ENCODE data around the gene KCP.

The KCP gene

GRCh38 chr7:128932862-128933179, 22.3 kb upstream of the KCP start:
- DNase-seq, result no peak
- in situ Hi-C loops (cut with HindIII; ENCODE audit: low pct_ligation_motif_present, low sequenced_read_pairs), result no loop called here
- no peak overlapping the region for H3K4me3 ChIP-seq (ENCODE audit: low read depth, low read length)
- TF ChIP-seq, protein P1, sequence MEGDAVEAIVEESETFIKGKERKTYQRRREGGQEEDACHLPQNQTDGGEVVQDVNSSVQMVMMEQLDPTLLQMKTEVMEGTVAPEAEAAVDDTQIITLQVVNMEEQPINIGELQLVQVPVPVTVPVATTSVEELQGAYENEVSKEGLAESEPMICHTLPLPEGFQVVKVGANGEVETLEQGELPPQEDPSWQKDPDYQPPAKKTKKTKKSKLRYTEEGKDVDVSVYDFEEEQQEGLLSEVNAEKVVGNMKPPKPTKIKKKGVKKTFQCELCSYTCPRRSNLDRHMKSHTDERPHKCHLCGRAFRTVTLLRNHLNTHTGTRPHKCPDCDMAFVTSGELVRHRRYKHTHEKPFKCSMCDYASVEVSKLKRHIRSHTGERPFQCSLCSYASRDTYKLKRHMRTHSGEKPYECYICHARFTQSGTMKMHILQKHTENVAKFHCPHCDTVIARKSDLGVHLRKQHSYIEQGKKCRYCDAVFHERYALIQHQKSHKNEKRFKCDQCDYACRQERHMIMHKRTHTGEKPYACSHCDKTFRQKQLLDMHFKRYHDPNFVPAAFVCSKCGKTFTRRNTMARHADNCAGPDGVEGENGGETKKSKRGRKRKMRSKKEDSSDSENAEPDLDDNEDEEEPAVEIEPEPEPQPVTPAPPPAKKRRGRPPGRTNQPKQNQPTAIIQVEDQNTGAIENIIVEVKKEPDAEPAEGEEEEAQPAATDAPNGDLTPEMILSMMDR (IDR thresholded peaks at IDR 0.05; ENCODE audit: low read depth, low read length, missing control alignments), result no peak
- H3K27me3 ChIP-seq (replicated peaks), result peaks cover 15% of the 10 kb centered on the region
- H3K36me3 ChIP-seq (replicated peaks), result no peaks in the 10 kb centered on the region
- no peak overlapping the region for H3K27ac ChIP-seq

- TF ChIP-seq, protein P1 (IDR thresholded peaks at IDR 0.05; ENCODE audit: low read depth, low read length, missing control alignments), result no peak
- Histone ChIP-seq H3K27ac (no peak overlapping the region), H3K27me3 (replicated peaks) (peaks cover 9% of the 10 kb centered on the region), H3K36me3 (replicated peaks) (no peaks in the 10 kb centered on the region), H3K4me3 (ENCODE audit: low read depth, low read length) (no peak overlapping the region)
- DNase-seq, result no peak
- in situ Hi-C loops (cut with HindIII; ENCODE audit: low pct_ligation_motif_present, low sequenced_read_pairs), result no loop called here
Observed at GRCh38 chr7:128931965-128932861, 21.7 kb upstream of the KCP start.

- Histone ChIP-seq H3K27ac (no peak overlapping the region), H3K36me3 (replicated peaks) (no peaks in the 10 kb centered on the region), H3K27me3 (replicated peaks) (peaks cover under 1% of the 10 kb centered on the region), H3K4me3 (ENCODE audit: low read depth, low read length) (no peak overlapping the region)
- no peak for DNase-seq
- in situ Hi-C loops (cut with HindIII; ENCODE audit: low pct_ligation_motif_present, low sequenced_read_pairs), result no loop called here
- TF ChIP-seq, protein P1 (IDR thresholded peaks at IDR 0.05; ENCODE audit: low read depth, low read length, missing control alignments), result no peak
Observed at GRCh38 chr7:128931190-128931798, 20.8 kb upstream of the KCP start.

- peaks cover 3% of the 10 kb centered on the region for H3K27me3 ChIP-seq (replicated peaks)
- TF ChIP-seq, protein P1 (IDR thresholded peaks at IDR 0.05; ENCODE audit: low read depth, low read length, missing control alignments), result no peak
- no peaks in the 10 kb centered on the region for H3K36me3 ChIP-seq (replicated peaks)
- no peak for DNase-seq
- no peak overlapping the region for H3K4me3 ChIP-seq (ENCODE audit: low read depth, low read length)
- no peak overlapping the region for H3K27ac ChIP-seq
- in situ Hi-C loops (cut with HindIII; ENCODE audit: low pct_ligation_motif_present, low sequenced_read_pairs), result no loop called here
Observed at GRCh38 chr7:128928882-128929788, 18.6 kb upstream of the KCP start.

DNA sequence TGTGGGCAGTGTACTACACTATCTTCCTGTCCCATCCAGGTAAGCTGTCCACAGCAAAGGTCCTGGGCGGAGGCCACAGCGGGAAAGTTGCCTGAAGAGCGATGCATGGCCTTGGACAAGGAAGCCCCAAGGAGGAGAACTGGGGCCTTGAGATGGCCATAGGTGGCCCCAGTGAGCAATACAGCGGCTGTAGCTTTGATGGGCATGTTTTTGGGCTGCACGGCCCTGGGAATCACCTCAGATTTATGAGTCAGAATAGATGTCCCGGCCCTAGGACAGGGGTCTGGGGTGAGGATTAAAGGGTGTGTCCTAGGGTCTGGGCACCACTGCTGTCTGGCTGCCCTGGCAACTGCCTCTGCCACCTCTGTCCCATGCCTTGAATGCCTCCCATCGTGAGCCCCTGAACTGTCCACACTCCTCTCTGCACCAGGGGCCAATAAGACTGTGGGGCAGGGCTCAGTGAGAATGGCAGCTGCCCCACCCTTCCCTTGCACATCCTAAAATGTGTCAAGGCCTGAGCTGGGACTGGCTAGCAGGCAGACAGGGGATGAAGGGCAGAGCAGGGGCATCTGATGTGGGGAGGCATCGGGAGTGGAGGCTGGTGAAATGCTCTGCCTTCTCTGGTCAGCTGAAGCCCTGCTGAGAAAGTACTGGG, 17.8 kb upstream of the KCP start:
- TF ChIP-seq, protein P1 (IDR thresholded peaks at IDR 0.05; ENCODE audit: low read depth, low read length, missing control alignments), result no peak
- no peak for DNase-seq
- in situ Hi-C loops (cut with HindIII; ENCODE audit: low pct_ligation_motif_present, low sequenced_read_pairs), result no loop called here
- Histone ChIP-seq H3K4me3 (ENCODE audit: low read depth, low read length) (no peak overlapping the region), H3K27me3 (replicated peaks) (peaks cover 5% of the 10 kb centered on the region), H3K27ac (no peak overlapping the region), H3K36me3 (replicated peaks) (no peaks in the 10 kb centered on the region)
